Endothelial cell of umbilical vein (primary cell): ENCODE data around the gene MTX1. TPM values are rescaled to one million over a fixed set of nuclear protein-coding genes. Genes with fewer than 3 reads are reported as not detected.

Source experiments
- BruUV-seq: library from RNA; stranded (reverse); fragments of 400-500 nt; replicated peaks from 2 replicates; lab custom pipeline; 2021; lab: Mats Ljungman, UMichigan
- CTCF ChIA-PET: fragments of 300-600, 350-600 bp; sonication (Branson Sonifier 250); formaldehyde crosslinking; loops from one replicate; lab custom pipeline; 2021; ENCODE audit warnings: antibody characterized with exemption, inconsistent platforms; lab: Charles Lee
- POLR2A ChIA-PET: fragments of 300-600, 350-600 bp; sonication (Branson Sonifier 250); formaldehyde crosslinking; loops from one replicate; lab custom pipeline; 2021; ENCODE audit warnings: antibody characterized with exemption, inconsistent platforms; lab: Charles Lee
- DNase-seq: peaks from one replicate; pipeline ENCODE4 v3.0.0-alpha.2; 2011; ENCODE audit warnings: low read depth, low spot score
- FAIRE-seq: peaks from 2 replicates; lab custom pipeline; 2011; peaks lifted over from hg19 to GRCh38; lab: Jason Lieb, UNC
- H2AFZ ChIP-seq: 2 replicates; pipeline ENCODE4 v1.6.0; 2012; ENCODE audit warnings: low read depth, low read length, control low read depth, inconsistent platforms
- H3K27ac ChIP-seq: 2 replicates; pipeline ENCODE4 v1.5.1; 2011; ENCODE audit warnings: low read depth, mild to moderate bottlenecking, control low read depth, low read length, moderate library complexity; ENCODE audit not compliant: insufficient read depth
- H3K27me3 ChIP-seq, 2 experiments: 2 replicates each; pipeline versions ENCODE4 v1.6.0 to v1.6.1; 2011; ENCODE audit warnings: low read length in 2 of 2, mixed read lengths in 1 of 2; ENCODE audit not compliant: control insufficient read depth in 2 of 2, insufficient read depth in 2 of 2
- H3K36me3 ChIP-seq, 2 experiments: 2 replicates in 1 of 2; 3 replicates in 1 of 2; pipeline ENCODE4 v1.5.1; 2011; ENCODE audit warnings: low read length in 2 of 2, mild to moderate bottlenecking in 1 of 2, moderate library complexity in 1 of 2; ENCODE audit not compliant: control insufficient read depth in 2 of 2, insufficient read depth in 2 of 2; ENCODE audit errors: extremely low read depth in 1 of 2
- H3K4me1 ChIP-seq: 3 replicates; pipeline ENCODE4 v1.5.1; 2011; ENCODE audit warnings: mild to moderate bottlenecking, low read length; ENCODE audit not compliant: control insufficient read depth, insufficient read depth; ENCODE audit errors: extremely low read depth
- H3K4me2 ChIP-seq: 2 replicates; pipeline ENCODE4 v1.6.1; 2011; ENCODE audit warnings: low read length, control low read depth, mixed read lengths; ENCODE audit not compliant: insufficient read depth
- H3K4me3 ChIP-seq, 3 experiments: fragments of 200-600 bp in 1 of 3; sonication (generic), shearing (Covaris generic) in 1 of 3; replicated peaks in 1 of 3; 2 replicates each; pipeline ENCODE4 v1.5.1; 2011 to 2016; ENCODE audit warnings: control low read depth in 3 of 3, low read length in 3 of 3, mild to moderate bottlenecking in 2 of 3, inconsistent platforms in 1 of 3, low read depth in 1 of 3, moderate library complexity in 1 of 3; ENCODE audit not compliant: insufficient read depth in 1 of 3
- H3K79me2 ChIP-seq: 2 replicates; pipeline ENCODE4 v1.6.0; 2012; ENCODE audit warnings: low read length, inconsistent platforms; ENCODE audit not compliant: control insufficient read depth, insufficient read depth
- H3K9ac ChIP-seq: replicated peaks from 2 replicates; pipeline ENCODE3; 2011; ENCODE audit warnings: low read length, control low read depth; ENCODE audit not compliant: insufficient read depth; ENCODE audit errors: extremely low read depth
- H3K9me1 ChIP-seq: replicated peaks from 3 replicates; pipeline ENCODE4 v1.6.0; 2011; ENCODE audit warnings: mild to moderate bottlenecking, low read length; ENCODE audit not compliant: control insufficient read depth, insufficient read depth; ENCODE audit errors: extremely low read depth
- H3K9me3 ChIP-seq: replicated peaks from 2 replicates; pipeline ENCODE4 v1.5.1; 2012; ENCODE audit warnings: low read length, inconsistent platforms; ENCODE audit not compliant: control insufficient read depth, insufficient read depth
- H4K20me1 ChIP-seq: replicated peaks from 2 replicates; pipeline ENCODE3; 2011; ENCODE audit warnings: mild to moderate bottlenecking, low read length; ENCODE audit not compliant: control insufficient read depth, insufficient read depth; ENCODE audit errors: extremely low read depth
- EZH2 ChIP-seq: IDR thresholded peaks from 2 replicates; pipeline ENCODE4 v1.6.1; 2012; ENCODE audit warnings: borderline replicate concordance, low read depth, mild to moderate bottlenecking, moderate library complexity, low read length, inconsistent platforms; ENCODE audit not compliant: severe bottlenecking
- FOS ChIP-seq: IDR thresholded peaks from 2 replicates; pipeline ENCODE4 v1.6.1; 2011; ENCODE audit warnings: mild to moderate bottlenecking, low read length, moderate library complexity, borderline replicate concordance; ENCODE audit not compliant: insufficient read depth
- GATA2 ChIP-seq: IDR thresholded peaks from 2 replicates; pipeline ENCODE4 v1.7.0; 2011; ENCODE audit warnings: low read depth, mild to moderate bottlenecking, moderate library complexity, mixed read lengths, low read length; ENCODE audit not compliant: insufficient read length, insufficient read depth
- JUN ChIP-seq: IDR thresholded peaks from 2 replicates; pipeline ENCODE4 v1.6.1; 2011; ENCODE audit warnings: borderline replicate concordance, low read depth; ENCODE audit not compliant: insufficient read length, insufficient read depth
- MYC ChIP-seq: IDR thresholded peaks from one replicate; pipeline ENCODE4 v1.6.1; 2011; ENCODE audit warnings: mild to moderate bottlenecking, low read depth, low read length
- POLR2A ChIP-seq: IDR thresholded peaks from 2 replicates; pipeline ENCODE4 v1.6.1; 2012; ENCODE audit warnings: low read depth, mild to moderate bottlenecking, control low read depth, low read length
- POLR2AphosphoS5 ChIP-seq: IDR thresholded peaks from 2 replicates; pipeline ENCODE4 v1.6.1; 2012; ENCODE audit warnings: low read depth, mild to moderate bottlenecking, control low read depth, low read length, moderate library complexity; ENCODE audit not compliant: insufficient read depth
- dilution Hi-C: fragments of 300-500 bp; cut with MboI; formaldehyde crosslinking; loops from one replicate; pipeline ENCODE4 v1.15.0; 2019; ENCODE audit warnings: low sequenced_read_pairs; ENCODE audit not compliant: extremely low pct_ligation_motif_present
- intact Hi-C: fragments of 100-400 bp; cut with micrococcal nuclease; formaldehyde crosslinking; loops from one replicate; pipeline ENCODE4 v1.10.0; 2022
- polyA plus RNA-seq, 4 experiments: library from polyadenylated mRNA; depleted of rRNA in 3 of 4; stranded (reverse) in 3 of 4; unstranded in 1 of 4; fragments of >200 nt; gene quantifications; 2 replicates each; pipeline versions ENCODE4 v1.2.1 to v1.2.3, GENCODE V29; 2011 to 2012; ENCODE audit warnings: missing spikeins in 1 of 4
- total RNA-seq: library from RNA; stranded (reverse); gene quantifications from 2 replicates; pipeline ENCODE4 v1.2.3, GENCODE V29; 2021
- TF ChIP-seq, protein P1 (sequence below): IDR thresholded peaks from 2 replicates; pipeline ENCODE4 v1.6.1; 2011; ENCODE audit not compliant: insufficient read depth, insufficient read length
- TF ChIP-seq, protein P2 (sequence below), 2 donors: IDR thresholded peaks; 1 replicate in 1 of 2; 2 replicates in 1 of 2; pipeline ENCODE4 v1.5.1; 2011; ENCODE audit warnings: low read length in 2 of 2, mild to moderate bottlenecking in 2 of 2, moderate library complexity in 2 of 2, control low read depth in 1 of 2, inconsistent platforms in 1 of 2, low read depth in 1 of 2; ENCODE audit not compliant: insufficient read depth in 1 of 2; ENCODE audit errors: extremely low read depth in 1 of 2

The MTX1 gene
- total and polyA plus RNA-seq, 2 donors (not counting 3 experiments of a cell fraction or from before 2014, with no cell fraction given): 53.0 to 109 TPM

DNA sequence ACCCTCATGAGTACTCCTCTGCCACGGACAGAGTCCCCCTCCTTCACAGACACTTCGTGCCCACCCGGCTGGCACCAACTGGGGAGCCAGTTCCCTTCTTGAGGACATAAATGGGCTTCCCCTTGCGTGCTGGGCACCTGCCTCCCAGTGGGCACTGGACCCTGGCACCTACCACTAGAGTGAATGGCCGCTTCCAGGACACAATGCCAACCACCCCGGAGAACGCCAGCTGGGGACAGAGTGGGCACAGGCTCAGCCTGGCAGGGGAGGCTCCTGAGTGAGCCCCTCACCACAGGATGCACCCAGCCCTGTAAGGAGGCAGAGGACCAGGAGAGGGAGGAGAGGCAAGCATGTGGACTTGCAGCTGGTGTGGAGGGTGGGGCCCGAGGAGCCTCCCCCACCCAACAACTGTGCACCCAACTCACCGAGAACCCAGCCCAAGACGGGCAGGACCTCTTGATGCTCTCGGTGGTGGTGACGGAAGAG, 45.8 kb downstream of the MTX1 start:
- Histone ChIP-seq H3K4me1 (peaks cover 29% of the 10 kb centered on the region), H3K9me1 (no peaks in the 10 kb centered on the region), H3K79me2 (peaks cover 9% of the 10 kb centered on the region), H3K27ac (no peak overlapping the region), H2AFZ (peak overlapping the region; percentile 80), H3K4me3 (peak overlapping the region; percentile 29 to 77 (median 57)), H3K27me3 (no peaks in the 10 kb centered on the region), H3K36me3 (peaks cover 3 to 8% of the 10 kb centered on the region in 2 experiments), H3K4me2 (peak overlapping the region; percentile 76), H4K20me1 (no peaks in the 10 kb centered on the region), H3K9me3 (no peaks in the 10 kb centered on the region), H3K9ac (peak overlapping the region; percentile 77)
- dilution Hi-C loops (no loop called here), intact Hi-C loops (loop anchor here (2.0 to 10.0 kb wide), 2 partner anchors 19 to 311 kb away; partner anchors contain the start of genes ASH1L and CLK2)
- CTCF ChIA-PET: no interaction called here
- TF ChIP-seq JUN: no peak
- no peak for TF ChIP-seq POLR2A
- TF ChIP-seq, protein P1, sequence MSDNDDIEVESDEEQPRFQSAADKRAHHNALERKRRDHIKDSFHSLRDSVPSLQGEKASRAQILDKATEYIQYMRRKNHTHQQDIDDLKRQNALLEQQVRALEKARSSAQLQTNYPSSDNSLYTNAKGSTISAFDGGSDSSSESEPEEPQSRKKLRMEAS: no peak
- no peak for TF ChIP-seq MYC
- TF ChIP-seq, protein P2, sequence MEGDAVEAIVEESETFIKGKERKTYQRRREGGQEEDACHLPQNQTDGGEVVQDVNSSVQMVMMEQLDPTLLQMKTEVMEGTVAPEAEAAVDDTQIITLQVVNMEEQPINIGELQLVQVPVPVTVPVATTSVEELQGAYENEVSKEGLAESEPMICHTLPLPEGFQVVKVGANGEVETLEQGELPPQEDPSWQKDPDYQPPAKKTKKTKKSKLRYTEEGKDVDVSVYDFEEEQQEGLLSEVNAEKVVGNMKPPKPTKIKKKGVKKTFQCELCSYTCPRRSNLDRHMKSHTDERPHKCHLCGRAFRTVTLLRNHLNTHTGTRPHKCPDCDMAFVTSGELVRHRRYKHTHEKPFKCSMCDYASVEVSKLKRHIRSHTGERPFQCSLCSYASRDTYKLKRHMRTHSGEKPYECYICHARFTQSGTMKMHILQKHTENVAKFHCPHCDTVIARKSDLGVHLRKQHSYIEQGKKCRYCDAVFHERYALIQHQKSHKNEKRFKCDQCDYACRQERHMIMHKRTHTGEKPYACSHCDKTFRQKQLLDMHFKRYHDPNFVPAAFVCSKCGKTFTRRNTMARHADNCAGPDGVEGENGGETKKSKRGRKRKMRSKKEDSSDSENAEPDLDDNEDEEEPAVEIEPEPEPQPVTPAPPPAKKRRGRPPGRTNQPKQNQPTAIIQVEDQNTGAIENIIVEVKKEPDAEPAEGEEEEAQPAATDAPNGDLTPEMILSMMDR (IDR thresholded peaks at IDR 0.05; ENCODE audit: extremely low read depth in 1 of 2, insufficient read depth in 1 of 2, low read depth in 1 of 2, low read length in 2 of 2): no peak
- TF ChIP-seq EZH2: no peak
- no peak for TF ChIP-seq POLR2AphosphoS5
- no peak for TF ChIP-seq GATA2
- TF ChIP-seq FOS: no peak
- POLR2A ChIA-PET: no interaction called here
- DNase-seq: no peak
- FAIRE-seq: peak; percentile 42
- BruUV-seq: no TSS peak
